DOHH2 (cell line): ENCODE results near the gene MSI1.

Experiments used
- H3F3A ChIP-seq: fragments of 200-600 bp; sonication (generic), shearing (Covaris generic); 2 replicates; pipeline ENCODE4 v1.6.0; 2016; ENCODE audit warnings: antibody characterized with exemption, mild to moderate bottlenecking; ENCODE audit not compliant: control insufficient read depth, insufficient read depth
- H3K27ac ChIP-seq: fragments of 200-600 bp; sonication (generic); 2 replicates; pipeline ENCODE4 v1.5.1; 2014; ENCODE audit warnings: low read depth, mild to moderate bottlenecking, low read length, moderate library complexity
- H3K27me3 ChIP-seq: fragments of 200-600 bp; sonication (generic); 2 replicates; pipeline ENCODE4 v1.6.1; 2014; ENCODE audit warnings: mild to moderate bottlenecking, low read length, mixed read lengths; ENCODE audit not compliant: control insufficient read depth
- H3K36me3 ChIP-seq: fragments of 200-600 bp; sonication (generic); 2 replicates; pipeline ENCODE4 v1.6.1; 2014; ENCODE audit warnings: mild to moderate bottlenecking, low read length, moderate library complexity, mixed read lengths; ENCODE audit not compliant: control insufficient read depth
- H3K4me1 ChIP-seq: fragments of 200-600 bp; sonication (generic); 2 replicates; pipeline ENCODE4 v1.6.1; 2014; ENCODE audit warnings: mild to moderate bottlenecking, low read length, mixed read lengths; ENCODE audit not compliant: control insufficient read depth
- H3K4me2 ChIP-seq: fragments of 200-600 bp; sonication (generic); 2 replicates; pipeline ENCODE4 v1.6.0; 2014; ENCODE audit warnings: mild to moderate bottlenecking, low read length, moderate library complexity
- H3K4me3 ChIP-seq: fragments of 200-600 bp; sonication (generic); 2 replicates; pipeline ENCODE4 v1.5.1; 2014; ENCODE audit warnings: mild to moderate bottlenecking, low read length, mixed read lengths
- H3K79me2 ChIP-seq: fragments of 200-600 bp; sonication (generic); 2 replicates; pipeline ENCODE4 v1.6.1; 2014; ENCODE audit warnings: mild to moderate bottlenecking, low read length, mixed read lengths; ENCODE audit not compliant: control insufficient read depth
- H3K9me2 ChIP-seq: fragments of 200-600 bp; sonication (generic); replicated peaks from 2 replicates; pipeline ENCODE4 v1.6.1; 2014; ENCODE audit warnings: mild to moderate bottlenecking, low read length, mixed read lengths; ENCODE audit not compliant: control insufficient read depth
- H3K9me3 ChIP-seq: fragments of 200-600 bp; sonication (generic); 2 replicates; pipeline ENCODE4 v1.6.1; 2014; ENCODE audit warnings: antibody characterized with exemption, low read length, mixed read lengths; ENCODE audit not compliant: control insufficient read depth, insufficient read depth
- H4K20me1 ChIP-seq: fragments of 200-600 bp; sonication (generic); 2 replicates; pipeline ENCODE4 v1.6.0; 2014; ENCODE audit warnings: low read depth, mild to moderate bottlenecking, antibody characterized with exemption, low read length, moderate library complexity; ENCODE audit not compliant: control insufficient read depth, insufficient read depth
- CTCF ChIP-seq: fragments of 200-600 bp; sonication (generic); IDR thresholded peaks from one replicate; pipeline ENCODE4 v1.5.1; 2014; ENCODE audit warnings: antibody characterized with exemption, mild to moderate bottlenecking, low read depth, low read length; ENCODE audit not compliant: poor library complexity, severe bottlenecking
- EZH2phosphoT487 ChIP-seq: fragments of 200-600 bp; sonication (generic); IDR thresholded peaks from 2 replicates; pipeline ENCODE4 v1.6.1; 2017; ENCODE audit warnings: borderline replicate concordance, mild to moderate bottlenecking, antibody characterized with exemption, low read length, moderate library complexity, mixed read lengths

MSI1 gene

DNA sequence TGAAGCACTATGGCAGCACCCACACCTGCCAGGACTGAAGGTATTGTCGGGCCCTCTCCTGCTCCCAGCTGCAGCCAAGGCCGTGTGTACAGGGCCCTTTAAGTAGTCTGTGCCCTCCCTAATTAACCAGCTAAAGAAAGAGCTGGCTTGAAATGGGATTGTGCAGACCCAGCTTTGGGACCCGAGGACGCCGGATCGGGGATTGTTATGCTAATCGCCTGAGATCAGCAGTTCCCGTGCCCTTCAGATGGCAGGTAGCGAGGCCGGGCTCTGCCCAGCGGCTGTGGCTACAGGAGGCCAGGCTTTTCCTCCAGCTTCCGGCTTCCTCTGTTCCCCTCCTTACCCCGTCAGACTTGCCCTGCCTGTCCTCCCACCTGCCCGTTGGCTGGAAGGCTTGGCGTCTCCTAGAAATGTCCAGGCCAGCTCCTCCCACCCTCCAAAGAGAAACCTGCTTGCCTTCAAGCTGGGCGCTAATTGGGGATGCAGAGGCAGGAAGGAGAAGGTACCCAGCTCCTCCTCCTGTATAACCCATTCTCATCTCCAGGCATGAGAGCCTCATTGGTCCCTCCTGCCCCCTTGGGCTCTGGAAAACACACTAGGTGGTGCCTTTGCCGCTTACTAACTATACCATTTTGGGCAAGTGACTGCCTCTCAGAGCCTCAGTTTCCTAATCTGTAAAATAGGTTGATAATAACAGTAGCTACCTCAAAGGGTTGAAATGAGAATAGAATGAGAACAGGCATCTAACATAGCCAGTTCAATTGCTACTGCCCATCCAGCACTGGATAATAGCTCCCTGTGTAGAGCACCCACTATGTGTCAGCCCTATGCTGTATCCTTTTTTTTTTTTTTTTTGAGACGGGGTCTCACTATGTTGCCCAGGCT, 25.8 kb upstream of the MSI1 start:
- no peaks in the 10 kb centered on the region for H3K9me2 ChIP-seq
- H4K20me1 ChIP-seq: no peaks in the 10 kb centered on the region
- H3K27me3 ChIP-seq: peaks cover 10% of the 10 kb centered on the region; the same call in 1 of the 2 replicates
- no peaks in the 10 kb centered on the region for H3K79me2 ChIP-seq
- H3K9me3 ChIP-seq: no peaks in the 10 kb centered on the region
- H3F3A ChIP-seq: no peaks in the 10 kb centered on the region
- no peaks in the 10 kb centered on the region for H3K36me3 ChIP-seq
- no peaks in the 10 kb centered on the region for H3K4me1 ChIP-seq
- TF ChIP-seq CTCF (no peak), EZH2phosphoT487 (no peak)
- H3K27ac ChIP-seq: no peak overlapping the region
- H3K4me3 ChIP-seq: no peak overlapping the region
- H3K4me2 ChIP-seq: no peak overlapping the region

DNA sequence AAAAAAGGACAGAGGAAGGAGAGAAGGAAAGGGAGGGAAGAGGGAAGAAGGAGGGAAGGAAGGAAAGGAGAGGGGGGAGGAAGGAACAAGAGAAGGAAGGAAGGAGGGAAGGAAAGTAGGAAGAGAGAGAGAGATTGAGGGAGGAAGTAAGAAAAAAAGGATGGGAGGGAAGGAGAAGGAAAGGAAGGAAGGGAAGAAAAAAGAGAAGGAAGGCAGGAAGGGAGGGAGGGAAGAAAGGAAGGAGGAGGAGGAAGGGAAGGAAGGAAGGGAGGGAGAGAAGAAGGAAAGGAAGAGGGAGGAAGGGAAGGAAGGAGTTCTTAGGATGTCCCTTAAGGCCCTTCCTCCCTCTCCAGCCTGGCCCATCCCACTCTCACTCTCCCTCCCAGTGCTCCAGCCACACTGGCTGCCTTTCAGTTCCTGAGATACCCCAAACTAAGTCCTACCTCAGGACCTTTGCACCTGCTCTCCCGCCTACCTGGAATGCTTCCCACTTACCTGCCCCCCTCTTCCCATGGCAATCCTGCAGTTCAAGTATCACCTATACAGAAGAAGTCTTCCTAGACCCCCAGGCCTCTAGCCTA, 21.7 kb upstream of the MSI1 start:
- no peak for TF ChIP-seq EZH2phosphoT487
- TF ChIP-seq CTCF: no peak
- no peaks in the 10 kb centered on the region for H3F3A ChIP-seq
- H3K27me3 ChIP-seq: peaks cover 10% of the 10 kb centered on the region; the same call in 1 of the 2 replicates
- no peak overlapping the region for H3K4me2 ChIP-seq
- H3K9me3 ChIP-seq: no peaks in the 10 kb centered on the region
- no peaks in the 10 kb centered on the region for H3K79me2 ChIP-seq
- H3K27ac ChIP-seq: no peak overlapping the region
- H3K9me2 ChIP-seq: no peaks in the 10 kb centered on the region
- no peaks in the 10 kb centered on the region for H4K20me1 ChIP-seq
- H3K4me3 ChIP-seq: no peak overlapping the region
- H3K36me3 ChIP-seq: no peaks in the 10 kb centered on the region
- H3K4me1 ChIP-seq: no peaks in the 10 kb centered on the region

GRCh38 chr12:120388691-120389481, 19.9 kb upstream of the MSI1 start:
- Histone ChIP-seq H3K9me3 (no peaks in the 10 kb centered on the region), H4K20me1 (no peaks in the 10 kb centered on the region), H3K4me3 (no peak overlapping the region), H3K79me2 (no peaks in the 10 kb centered on the region), H3K4me2 (no peak overlapping the region), H3K9me2 (no peaks in the 10 kb centered on the region), H3F3A (no peaks in the 10 kb centered on the region), H3K27ac (no peak overlapping the region), H3K4me1 (no peaks in the 10 kb centered on the region), H3K27me3 (peaks cover 5% of the 10 kb centered on the region; the same call in 1 of the 2 replicates), H3K36me3 (no peaks in the 10 kb centered on the region)
- no peak for TF ChIP-seq CTCF
- no peak for TF ChIP-seq EZH2phosphoT487
